HCT116 (cell line): ENCODE results near the gene SLCO1B3.

Experiments used
- CEBPB ChIP-seq: IDR thresholded peaks from 2 replicates; pipeline ENCODE4 v1.6.1; 2012; ENCODE audit warnings: low read depth
- EGR1 ChIP-seq: IDR thresholded peaks from 2 replicates; pipeline ENCODE4 v1.6.1; 2012; ENCODE audit warnings: low read depth
- EZH2 ChIP-seq: fragments of 200-600 bp; sonication (generic); IDR thresholded peaks from 2 replicates; pipeline ENCODE4 v1.6.1; 2017; ENCODE audit warnings: antibody characterized with exemption, mixed run types
- EZH2phosphoT487 ChIP-seq: fragments of 200-600 bp; IDR thresholded peaks from 2 replicates; pipeline ENCODE4 v1.6.1; 2018; ENCODE audit warnings: antibody characterized with exemption, borderline replicate concordance
- POLR2A ChIP-seq: IDR thresholded peaks from 2 replicates; pipeline ENCODE4 v1.7.0; 2011; ENCODE audit warnings: borderline replicate concordance; ENCODE audit not compliant: insufficient read depth, insufficient read length; ENCODE audit errors: extremely low read depth
- RAD21 ChIP-seq: IDR thresholded peaks from 2 replicates; pipeline ENCODE4 v1.6.1; 2012; ENCODE audit warnings: low read depth, mild to moderate bottlenecking
- SIN3A ChIP-seq: IDR thresholded peaks from 2 replicates; pipeline ENCODE4 v1.6.1; 2012; ENCODE audit warnings: low read depth
- TCF7L2 ChIP-seq: IDR thresholded peaks from 2 replicates; pipeline ENCODE4 v1.7.0; 2011; ENCODE audit warnings: borderline replicate concordance, inconsistent platforms; ENCODE audit not compliant: insufficient read depth, insufficient read length; ENCODE audit errors: extremely low read depth
- TF ChIP-seq, protein P1 (sequence below), 3 experiments: fragments of 200-600 bp in 1 of 3; sonication (generic) in 1 of 3; IDR thresholded peaks in 2 of 3; conservative IDR thresholded peaks in 1 of 3; 2 replicates each; pipeline ENCODE4 v1.5.1; 2012 to 2017; ENCODE audit warnings: low read depth in 2 of 3, low read length in 2 of 3, antibody characterized with exemption in 1 of 3, borderline replicate concordance in 1 of 3, control low read depth in 1 of 3, mild to moderate bottlenecking in 1 of 3, mixed read lengths in 1 of 3, mixed run types in 1 of 3, moderate library complexity in 1 of 3; ENCODE audit not compliant: insufficient read depth in 1 of 3
- TF ChIP-seq, protein P2 (sequence below): IDR thresholded peaks from 2 replicates; pipeline ENCODE4 v1.6.1; 2012

DNA sequence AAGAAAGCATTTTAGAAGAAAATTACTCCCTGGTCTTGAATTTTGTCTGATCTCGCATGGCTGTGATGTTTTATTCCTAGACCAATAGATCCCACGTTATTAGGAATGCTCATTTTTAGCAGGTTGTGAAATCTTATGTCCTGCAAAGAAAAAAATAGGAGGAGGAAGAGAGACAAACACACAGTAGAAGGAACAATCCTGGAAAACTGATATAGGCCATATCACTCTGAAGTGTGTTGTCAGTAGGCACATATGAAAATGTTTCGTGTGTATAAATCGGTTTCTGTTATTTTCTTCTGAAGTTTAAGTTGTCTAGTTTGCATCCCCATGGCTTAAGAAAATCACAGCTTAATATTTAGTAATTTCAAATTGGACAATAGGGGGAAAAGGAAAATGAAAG is 12.4 kb downstream of the SLCO1B3 start:
- TF ChIP-seq EZH2phosphoT487 (no peak), EGR1 (no peak), TCF7L2 (no peak), CEBPB (no peak), EZH2 (no peak), POLR2A (no peak), RAD21 (no peak), SIN3A (no peak)
- TF ChIP-seq, protein P1, sequence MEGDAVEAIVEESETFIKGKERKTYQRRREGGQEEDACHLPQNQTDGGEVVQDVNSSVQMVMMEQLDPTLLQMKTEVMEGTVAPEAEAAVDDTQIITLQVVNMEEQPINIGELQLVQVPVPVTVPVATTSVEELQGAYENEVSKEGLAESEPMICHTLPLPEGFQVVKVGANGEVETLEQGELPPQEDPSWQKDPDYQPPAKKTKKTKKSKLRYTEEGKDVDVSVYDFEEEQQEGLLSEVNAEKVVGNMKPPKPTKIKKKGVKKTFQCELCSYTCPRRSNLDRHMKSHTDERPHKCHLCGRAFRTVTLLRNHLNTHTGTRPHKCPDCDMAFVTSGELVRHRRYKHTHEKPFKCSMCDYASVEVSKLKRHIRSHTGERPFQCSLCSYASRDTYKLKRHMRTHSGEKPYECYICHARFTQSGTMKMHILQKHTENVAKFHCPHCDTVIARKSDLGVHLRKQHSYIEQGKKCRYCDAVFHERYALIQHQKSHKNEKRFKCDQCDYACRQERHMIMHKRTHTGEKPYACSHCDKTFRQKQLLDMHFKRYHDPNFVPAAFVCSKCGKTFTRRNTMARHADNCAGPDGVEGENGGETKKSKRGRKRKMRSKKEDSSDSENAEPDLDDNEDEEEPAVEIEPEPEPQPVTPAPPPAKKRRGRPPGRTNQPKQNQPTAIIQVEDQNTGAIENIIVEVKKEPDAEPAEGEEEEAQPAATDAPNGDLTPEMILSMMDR (IDR thresholded peaks at IDR 0.05 in 2 of 3, conservative IDR thresholded peaks at IDR 0.05 in 1 of 3; ENCODE audit: borderline replicate concordance in 1 of 3, insufficient read depth in 1 of 3, low read depth in 2 of 3, low read length in 2 of 3), result no peak
- TF ChIP-seq, protein P2, sequence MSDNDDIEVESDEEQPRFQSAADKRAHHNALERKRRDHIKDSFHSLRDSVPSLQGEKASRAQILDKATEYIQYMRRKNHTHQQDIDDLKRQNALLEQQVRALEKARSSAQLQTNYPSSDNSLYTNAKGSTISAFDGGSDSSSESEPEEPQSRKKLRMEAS, result no peak
